Esophagus muscularis mucosa (tissue), 4 donors: ENCODE results near the gene TNFRSF1A. TPM values are rescaled to one million over a fixed set of nuclear protein-coding genes. Genes with fewer than 3 reads are reported as not detected.

Experiments used
- DNase-seq: peaks from one replicate; pipeline ENCODE4 v3.0.0-alpha.2; 2017; ENCODE audit errors: extremely low spot score
- H3K27ac ChIP-seq, 4 donors: fragments of 200-600 bp; sonication (generic); replicated peaks in 1 of 4; 1 replicate in 3 of 4; 2 replicates in 1 of 4; pipeline ENCODE4 v1.5.1; 2016 to 2019; ENCODE audit warnings: mild to moderate bottlenecking in 1 of 4
- H3K27me3 ChIP-seq, 4 donors: fragments of 200-600 bp; sonication (generic); one replicate each; pipeline versions ENCODE4 v1.5.1 to v1.6.0; 2016 to 2019
- H3K36me3 ChIP-seq, 4 donors: fragments of 200-600 bp; sonication (generic); one replicate each; pipeline ENCODE4 v1.5.1; 2016 to 2019
- H3K4me1 ChIP-seq, 4 donors: fragments of 200-600 bp; sonication (generic); one replicate each; pipeline ENCODE4 v1.5.1; 2016 to 2019
- H3K4me3 ChIP-seq, 4 donors: fragments of 200-600 bp; sonication (generic); 1 replicate in 2 of 4; 2 replicates in 2 of 4; pipeline ENCODE4 v1.5.1; 2016 to 2019; ENCODE audit warnings: mild to moderate bottlenecking in 4 of 4, moderate library complexity in 1 of 4
- H3K9me3 ChIP-seq, 4 donors: fragments of 200-600 bp; sonication (generic); 1 replicate in 3 of 4; 2 replicates in 1 of 4; pipeline ENCODE4 v1.5.1; 2016 to 2019
- EP300 ChIP-seq: sonication (generic); formaldehyde crosslinking; IDR thresholded peaks from one replicate; pipeline ENCODE4 v1.6.1; 2017; ENCODE audit warnings: antibody characterized with exemption
- POLR2A ChIP-seq: fragments of 450-650 bp; IDR thresholded peaks from one replicate; pipeline ENCODE4 v1.6.1; 2017; ENCODE audit warnings: antibody characterized with exemption, moderate library complexity, mild to moderate bottlenecking, low read depth
- POLR2AphosphoS5 ChIP-seq, 2 donors: sonication (generic); formaldehyde crosslinking; IDR thresholded peaks; one replicate each; pipeline ENCODE4 v1.6.1; 2017; ENCODE audit warnings: antibody characterized with exemption in 2 of 2
- WGBS: methylation state at CpG from one replicate; pipeline ENCODE4 v1.1.5; 2018; 5-methylcytosine and 5-hydroxymethylcytosine counted together
- intact Hi-C: fragments of 100-400 bp; cut with DNase I; formaldehyde crosslinking; loops from one replicate; pipeline ENCODE4 v1.15.1; 2023
- total RNA-seq, 4 donors: library from RNA; depleted of rRNA; stranded (reverse); fragments of >200 nt; gene quantifications; one replicate each; pipeline versions ENCODE4 v1.1.0 to v1.2.1, GENCODE V29; 2016
- TF ChIP-seq, protein P1 (sequence below), 3 experiments: fragments of 200-600 bp in 2 of 3; fragments of 450-650 bp in 1 of 3; sonication (generic) in 2 of 3; IDR thresholded peaks; one replicate each; pipeline ENCODE4 v1.5.1; 2017 to 2019; ENCODE audit warnings: antibody characterized with exemption in 3 of 3, mild to moderate bottlenecking in 2 of 3, moderate library complexity in 1 of 3

Gene TNFRSF1A
- total RNA-seq, 4 donors from 2014 or later, result 146 to 464 (median 247) TPM

- H3K4me1 ChIP-seq, result peaks cover 32 to 85% (median 78%) of the 10 kb centered on the region in 4 donors
- TF ChIP-seq EP300, result no peak
- TF ChIP-seq POLR2AphosphoS5 (IDR thresholded peaks at IDR 0.05), result no peak
- no peak for TF ChIP-seq POLR2A
- TF ChIP-seq, protein P1, sequence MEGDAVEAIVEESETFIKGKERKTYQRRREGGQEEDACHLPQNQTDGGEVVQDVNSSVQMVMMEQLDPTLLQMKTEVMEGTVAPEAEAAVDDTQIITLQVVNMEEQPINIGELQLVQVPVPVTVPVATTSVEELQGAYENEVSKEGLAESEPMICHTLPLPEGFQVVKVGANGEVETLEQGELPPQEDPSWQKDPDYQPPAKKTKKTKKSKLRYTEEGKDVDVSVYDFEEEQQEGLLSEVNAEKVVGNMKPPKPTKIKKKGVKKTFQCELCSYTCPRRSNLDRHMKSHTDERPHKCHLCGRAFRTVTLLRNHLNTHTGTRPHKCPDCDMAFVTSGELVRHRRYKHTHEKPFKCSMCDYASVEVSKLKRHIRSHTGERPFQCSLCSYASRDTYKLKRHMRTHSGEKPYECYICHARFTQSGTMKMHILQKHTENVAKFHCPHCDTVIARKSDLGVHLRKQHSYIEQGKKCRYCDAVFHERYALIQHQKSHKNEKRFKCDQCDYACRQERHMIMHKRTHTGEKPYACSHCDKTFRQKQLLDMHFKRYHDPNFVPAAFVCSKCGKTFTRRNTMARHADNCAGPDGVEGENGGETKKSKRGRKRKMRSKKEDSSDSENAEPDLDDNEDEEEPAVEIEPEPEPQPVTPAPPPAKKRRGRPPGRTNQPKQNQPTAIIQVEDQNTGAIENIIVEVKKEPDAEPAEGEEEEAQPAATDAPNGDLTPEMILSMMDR (IDR thresholded peaks at IDR 0.05), result no peak
- intact Hi-C loops, result loop anchor here (5.0 kb wide), 1 partner anchor 46 kb away; no protein-coding TSS in a partner anchor
Observed at GRCh38 chr12:6382982-6383381, 41.1 kb upstream of the TNFRSF1A start.

DNA sequence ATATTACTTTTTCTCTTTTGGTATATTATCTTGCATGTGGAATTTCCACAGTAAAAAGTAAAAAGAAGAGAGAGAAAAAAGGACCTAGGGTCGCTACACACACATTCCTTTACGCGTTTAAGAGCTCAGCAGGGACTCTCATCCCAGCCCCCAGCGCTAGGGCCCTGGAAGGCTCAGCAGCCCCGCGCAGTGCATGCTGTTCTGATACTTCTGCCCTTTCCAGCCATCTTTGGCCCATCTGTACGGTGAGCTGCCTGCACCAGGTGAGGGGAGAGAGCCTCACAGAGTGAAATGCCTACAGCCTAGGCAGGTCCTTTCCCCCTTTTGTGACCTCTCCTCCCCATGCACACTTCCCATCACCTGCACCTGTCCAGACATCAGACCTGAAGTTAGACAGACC lies 40.5 kb upstream of the TNFRSF1A start:
- Histone ChIP-seq H3K36me3 (peaks cover 6 to 17% (median 14%) of the 10 kb centered on the region in 4 donors), H3K27me3 (no peaks in the 10 kb centered on the region), H3K9me3 (no peaks in the 10 kb centered on the region), H3K4me3 (no peak overlapping the region), H3K4me1 (peaks cover 38 to 84% (median 78%) of the 10 kb centered on the region in 4 donors), H3K27ac (peak overlapping the region; percentile 96 to 98 (median 98))
- 92% methylated on average over 7 of the region's 7 CpGs for WGBS
- no peak for DNase-seq
- TF ChIP-seq EP300 (no peak), POLR2AphosphoS5 (IDR thresholded peaks at IDR 0.05) (no peak), POLR2A (no peak)
- TF ChIP-seq, protein P1 (IDR thresholded peaks at IDR 0.05), result no peak
- intact Hi-C loops, result loop anchor here (5.0 kb wide), 1 partner anchor 45 kb away; no protein-coding TSS in a partner anchor

More at GRCh38 chr12:6382982-6383381, 41.1 kb upstream of the TNFRSF1A start:
- Histone ChIP-seq H3K36me3 (peaks cover 9 to 23% (median 20%) of the 10 kb centered on the region in 4 donors), H3K9me3 (no peaks in the 10 kb centered on the region), H3K4me3 (peak overlapping the region; percentile 67 to 93 (median 86)), H3K27ac (peak overlapping the region; percentile 96 to 98 (median 98)), H3K27me3 (no peaks in the 10 kb centered on the region)
- DNase-seq, result no peak
- 84% methylated on average over 6 of the region's 6 CpGs for WGBS

- 75% methylated on average over 14 of the region's 14 CpGs for WGBS
- Histone ChIP-seq H3K27ac (peak overlapping the region in 2 of 4 donors; percentile 3 to 52), H3K27me3 (no peaks in the 10 kb centered on the region), H3K4me3 (no peak overlapping the region), H3K9me3 (no peaks in the 10 kb centered on the region), H3K4me1 (peaks cover 50 to 84% (median 78%) of the 10 kb centered on the region in 4 donors), H3K36me3 (no peaks in the 10 kb centered on the region)
- no peak for DNase-seq
- no peak for TF ChIP-seq EP300
- TF ChIP-seq, protein P1 (IDR thresholded peaks at IDR 0.05), result no peak
- TF ChIP-seq POLR2AphosphoS5 (IDR thresholded peaks at IDR 0.05), result no peak
- no peak for TF ChIP-seq POLR2A
- intact Hi-C loops, result loop anchor here (5.0 kb wide), 1 partner anchor 43 kb away; no protein-coding TSS in a partner anchor
Observed at GRCh38 chr12:6380141-6381121, 38.6 kb upstream of the TNFRSF1A start.

GRCh38 chr12:6378709-6379472 lies 37.0 kb upstream of the TNFRSF1A start:
- Histone ChIP-seq H3K4me3 (no peak overlapping the region), H3K27ac (peak overlapping the region in 2 of 4 donors; percentile 29 to 40), H3K36me3 (no peaks in the 10 kb centered on the region), H3K9me3 (no peaks in the 10 kb centered on the region), H3K27me3 (no peaks in the 10 kb centered on the region), H3K4me1 (peaks cover 39 to 75% (median 72%) of the 10 kb centered on the region in 4 donors)
- WGBS, result 59% methylated on average over 13 of the region's 13 CpGs
- TF ChIP-seq EP300 (no peak), POLR2AphosphoS5 (IDR thresholded peaks at IDR 0.05) (no peak), POLR2A (no peak)
- TF ChIP-seq, protein P1 (IDR thresholded peaks at IDR 0.05), result no peak
- intact Hi-C loops, result no loop called here
- DNase-seq, result no peak
